GM19372 (cell line): Measurements from ENCODE around the gene GPRIN3.
A peak's percentile ranks its signal among the peaks of the same experiment; 100 is the strongest.

Source experiments
- ATAC-seq: cut with Tn5 transposase; IDR thresholded peaks from one replicate; pipeline ENCODE4 v1.9.1; 2021; ENCODE audit warnings: mild to moderate bottlenecking, low read depth, moderate library complexity; ENCODE audit not compliant: unreplicated experiment

Gene GPRIN3

DNA sequence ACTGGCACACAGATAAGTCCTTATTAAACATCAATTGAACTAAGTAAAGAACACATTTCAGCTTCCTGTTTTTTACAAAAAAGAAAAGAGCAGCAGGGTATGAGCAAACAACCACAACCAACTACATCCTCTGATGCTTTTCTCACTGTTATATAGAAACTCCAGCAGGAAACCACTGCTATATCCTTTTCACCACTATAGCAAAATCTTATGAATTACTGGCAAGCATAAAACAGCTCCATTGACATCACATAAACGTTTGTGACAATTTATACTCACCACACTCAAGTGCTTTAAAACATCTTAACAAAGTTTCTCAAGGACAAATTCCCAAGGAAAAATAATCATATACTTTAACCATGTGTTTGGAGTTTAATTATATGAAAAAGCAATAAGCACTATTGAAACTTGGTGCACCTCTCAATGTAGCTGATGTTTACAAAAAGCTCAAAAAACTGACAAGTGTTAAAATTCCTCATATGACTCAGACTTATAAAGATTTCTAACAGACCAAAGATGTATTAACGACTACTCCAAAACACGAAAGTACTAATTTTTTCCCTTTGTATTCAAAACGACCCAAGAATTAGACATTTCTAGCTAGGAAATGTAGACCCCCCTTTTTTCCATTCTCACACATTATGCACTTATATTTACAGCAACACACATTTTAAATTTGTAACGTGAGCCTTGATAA, 12.9 kb downstream of the GPRIN3 start:
- peak; percentile 58 for ATAC-seq

DNA sequence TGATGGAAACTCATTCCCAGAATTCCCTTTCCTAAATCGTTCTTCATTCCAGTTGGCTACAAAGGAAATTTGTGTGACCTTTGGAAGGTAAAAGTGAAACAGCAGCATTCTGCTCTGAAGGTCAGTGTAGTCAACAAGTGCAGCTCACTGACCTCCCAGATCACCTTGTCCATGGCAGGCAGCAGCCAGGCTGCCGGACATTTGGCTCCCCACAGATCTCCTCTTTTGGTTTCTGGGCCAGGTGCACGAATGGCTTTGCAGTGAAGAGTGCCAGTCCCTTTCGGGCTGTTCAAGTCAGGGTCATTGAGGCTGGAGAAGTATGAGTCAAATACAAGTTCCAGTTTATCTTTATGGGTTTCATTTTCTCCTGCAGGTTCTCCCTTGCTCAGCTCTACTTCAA, 14.3 kb downstream of the GPRIN3 start:
- no peak for ATAC-seq

DNA sequence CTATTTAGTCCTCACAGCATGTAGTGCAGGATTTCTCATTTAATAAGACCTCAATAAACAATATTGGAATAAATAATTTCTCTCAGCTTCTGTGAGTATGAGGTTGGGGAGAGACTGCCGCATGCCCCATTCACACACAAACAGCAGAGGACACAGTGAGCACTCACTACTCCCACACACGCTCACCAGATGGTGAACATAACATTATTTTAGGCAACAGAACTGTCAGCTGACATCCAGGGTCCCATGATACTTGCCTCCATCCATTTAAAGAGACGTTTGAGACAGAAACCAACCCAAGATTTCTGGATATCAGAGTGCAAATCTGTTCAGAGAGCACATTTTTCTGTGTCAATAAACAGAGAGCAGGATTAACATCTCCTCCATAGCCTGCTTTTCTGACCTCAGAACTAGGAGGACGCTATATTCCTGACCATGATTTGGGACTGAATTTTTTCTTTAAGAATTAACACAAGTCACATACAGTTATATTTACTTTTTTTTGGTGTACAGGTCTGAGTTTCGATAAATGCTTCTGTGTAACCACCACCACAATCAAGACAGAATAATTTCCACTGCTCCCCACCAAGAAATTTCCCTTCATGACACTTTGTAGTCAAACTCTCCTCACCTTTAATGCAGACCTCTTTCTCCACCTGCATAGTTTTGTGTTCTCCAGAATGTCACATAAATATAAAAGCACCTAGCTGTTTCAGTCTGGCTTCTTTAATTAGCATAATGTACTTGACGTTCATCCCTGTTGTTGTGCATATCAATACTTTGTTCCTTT, 16.7 kb downstream of the GPRIN3 start:
- ATAC-seq = peak; percentile 63

DNA sequence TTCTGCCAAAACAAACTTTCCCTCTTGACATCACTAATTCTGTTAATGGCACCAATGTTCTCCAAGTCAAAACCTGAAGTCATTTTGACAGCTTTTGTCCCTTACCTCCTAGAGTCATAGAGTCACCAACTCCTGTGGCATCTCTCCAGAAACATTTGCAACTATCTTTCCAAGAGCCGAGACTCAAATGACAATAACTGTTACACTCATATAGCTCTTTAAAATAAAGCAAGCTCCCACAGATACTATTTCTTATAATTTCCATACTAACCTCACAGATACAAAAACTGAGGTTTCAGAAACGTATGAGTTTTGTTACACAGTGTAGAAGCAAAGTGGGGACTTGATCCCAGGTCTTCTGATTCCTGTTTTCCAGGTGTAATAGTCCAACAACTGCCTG, 18.3 kb downstream of the GPRIN3 start:
- no peak for ATAC-seq

DNA sequence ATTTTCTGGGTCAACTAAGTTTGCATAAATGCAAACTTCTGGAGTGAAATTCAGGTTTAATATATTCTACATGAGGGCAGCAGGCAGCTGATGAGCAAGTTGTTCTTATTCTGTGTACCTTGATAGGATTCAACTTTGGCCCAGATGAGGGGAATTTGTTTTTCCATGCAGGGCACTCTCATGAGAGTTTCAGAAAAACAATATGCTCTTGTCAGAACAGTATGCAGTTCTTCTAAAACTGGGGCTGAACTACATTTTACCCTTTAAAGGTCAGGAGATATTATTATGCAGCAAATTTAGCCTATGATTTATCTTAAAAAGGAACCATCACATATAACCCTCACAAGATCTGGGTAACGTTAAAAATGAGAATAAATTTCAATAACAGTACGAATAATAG, 19.2 kb downstream of the GPRIN3 start:
- no peak for ATAC-seq

DNA sequence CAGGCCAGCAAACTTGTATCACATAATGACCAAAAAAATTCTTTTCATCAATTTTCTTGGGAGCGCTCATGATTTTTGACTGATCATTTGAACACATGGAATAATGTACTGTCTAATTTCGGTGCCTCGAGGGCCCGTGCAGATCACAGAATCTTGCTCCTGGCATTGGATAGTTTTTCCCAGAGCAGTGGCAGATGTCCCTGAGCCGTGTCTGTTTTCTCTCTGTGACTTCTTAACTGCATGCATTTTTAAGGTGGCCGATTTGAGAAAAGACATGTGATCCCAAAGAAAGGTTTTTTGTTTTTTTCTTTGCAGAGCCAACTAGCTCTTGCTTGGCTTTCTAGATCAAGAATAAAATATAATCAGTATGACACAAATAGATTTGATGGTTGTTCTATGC, 19.7 kb downstream of the GPRIN3 start:
- no peak for ATAC-seq

DNA sequence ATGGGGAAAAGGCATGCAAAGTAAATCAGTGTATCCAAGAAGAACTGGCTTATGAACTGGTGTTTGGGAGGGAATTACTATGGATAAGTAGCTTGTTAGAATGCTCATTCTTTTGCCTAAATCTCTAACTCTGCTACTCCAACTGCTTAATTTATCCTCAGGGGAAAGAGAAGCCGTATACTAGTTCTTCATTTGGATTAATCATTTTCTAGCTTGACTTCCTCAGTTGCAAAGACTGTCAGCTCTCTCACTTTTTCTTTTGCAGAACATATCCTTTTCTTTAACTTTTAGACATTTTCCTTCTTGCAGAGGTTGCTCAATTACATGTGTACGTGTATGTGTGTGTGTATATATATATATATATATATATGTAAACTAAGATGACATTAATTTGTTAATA, 21.9 kb downstream of the GPRIN3 start:
- ATAC-seq = peak; percentile 47

DNA sequence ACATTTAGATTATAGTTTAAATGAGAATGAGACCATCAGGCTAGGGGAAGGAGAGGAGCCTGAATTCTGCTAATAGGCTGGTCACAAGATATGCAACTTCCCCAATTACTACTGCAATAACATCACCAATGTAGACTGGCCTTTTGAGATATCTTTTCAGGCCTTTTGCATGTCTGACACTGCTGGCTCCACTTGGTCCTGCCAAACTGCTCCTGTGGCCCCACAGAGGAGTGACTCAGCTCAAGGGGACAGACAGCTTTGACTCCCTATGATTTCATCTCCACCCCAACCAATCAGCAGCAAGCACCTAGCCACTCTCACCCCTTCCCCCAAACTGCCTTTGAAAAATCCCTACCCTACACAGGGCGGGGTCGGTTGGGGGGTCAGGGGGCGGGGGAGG, 22.8 kb downstream of the GPRIN3 start:
- ATAC-seq = no peak

DNA sequence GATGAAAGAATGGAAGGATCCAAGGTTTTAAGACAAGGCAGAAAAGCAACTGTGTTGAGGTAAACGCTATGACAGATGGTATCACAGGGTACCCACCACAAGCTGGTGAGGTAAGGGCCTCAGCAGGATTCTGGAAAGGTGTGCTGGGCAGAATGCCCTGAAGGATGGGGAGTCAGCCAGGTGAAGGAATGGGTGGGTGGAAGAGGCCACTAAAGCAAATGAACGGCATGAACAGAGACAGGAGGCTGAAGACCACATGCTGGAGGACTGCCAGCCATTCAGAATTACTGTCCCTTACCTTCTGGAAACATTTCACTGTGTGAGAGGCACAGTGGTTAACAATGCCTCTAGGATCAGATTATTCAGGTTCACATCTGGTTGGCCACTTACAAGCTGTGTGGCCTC, 23.6 kb downstream of the GPRIN3 start:
- ATAC-seq = no peak

DNA sequence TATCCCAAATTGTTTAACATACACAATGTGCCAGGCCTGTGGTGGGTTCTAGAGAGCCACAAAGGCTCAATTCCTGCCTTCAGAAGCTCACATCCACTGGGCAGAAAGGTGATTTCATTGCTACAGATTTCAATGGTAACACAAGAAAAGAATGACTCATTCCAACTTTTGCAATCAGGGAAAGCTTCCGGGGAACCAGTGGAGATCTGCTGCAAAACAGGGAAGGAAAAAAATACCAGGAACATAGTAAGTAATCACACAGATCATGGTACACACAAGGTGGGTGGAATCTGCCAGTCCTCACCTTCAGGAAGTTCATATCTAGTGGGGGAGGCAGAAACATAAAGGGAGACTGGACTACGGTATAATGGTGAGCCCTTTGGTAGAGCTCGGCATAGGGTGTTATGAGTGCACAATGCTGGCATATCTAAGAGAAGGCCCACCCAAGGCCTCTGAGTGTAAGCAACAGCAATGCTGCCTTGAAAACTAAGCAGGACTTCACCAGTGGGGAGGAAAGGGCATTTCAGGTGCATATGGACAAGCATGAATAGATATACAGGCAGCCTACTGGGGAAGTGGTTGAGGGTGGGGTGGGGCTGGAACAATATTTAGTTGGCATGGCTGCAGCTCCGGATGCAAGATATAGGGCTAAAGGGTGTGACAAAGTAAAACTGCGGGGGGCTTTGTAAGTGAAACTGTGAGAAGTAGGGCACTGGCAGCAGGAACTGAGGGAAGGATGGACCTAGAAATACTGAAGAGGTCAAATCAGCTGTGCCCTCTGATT, 24.2 kb downstream of the GPRIN3 start:
- ATAC-seq = no peak

DNA sequence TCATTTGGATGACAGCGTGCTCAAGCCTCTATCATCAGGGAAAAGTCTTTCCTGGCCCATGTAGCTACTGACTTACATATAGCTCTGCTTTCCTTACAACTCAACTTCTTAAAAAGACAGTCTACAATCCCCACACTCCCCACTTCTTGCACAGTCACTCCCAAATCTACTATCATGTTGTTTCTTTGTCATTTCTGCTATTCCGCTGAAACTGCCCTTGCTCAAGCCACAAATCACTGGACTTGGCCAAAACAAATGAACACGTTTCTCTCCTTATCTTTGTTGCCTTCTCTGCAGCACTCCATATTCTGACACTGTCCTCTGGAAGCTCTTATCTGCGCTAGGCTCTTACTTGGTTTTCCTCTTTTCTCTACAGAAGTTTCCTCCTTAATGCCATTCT, 28.2 kb downstream of the GPRIN3 start:
- ATAC-seq = no peak

DNA sequence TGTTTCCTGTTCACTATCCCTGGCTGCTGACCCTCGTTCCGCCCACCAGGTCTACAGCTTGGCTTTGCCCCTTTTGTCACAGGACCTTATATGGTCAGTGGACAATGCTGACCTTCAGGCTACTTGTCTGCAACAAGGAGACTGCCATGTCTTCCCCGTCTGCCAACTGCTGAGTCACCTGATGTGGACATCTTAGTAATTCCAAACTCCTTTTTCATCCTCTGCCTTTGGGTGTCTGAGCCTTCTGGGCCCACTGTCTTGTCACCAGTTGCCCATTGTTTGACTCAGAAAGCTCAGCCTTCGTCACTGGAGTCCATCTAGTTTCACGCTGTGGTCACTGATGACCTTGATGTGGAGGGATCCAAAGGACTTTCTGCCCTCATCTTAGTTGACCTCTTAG, 30.2 kb downstream of the GPRIN3 start:
- no peak for ATAC-seq

DNA sequence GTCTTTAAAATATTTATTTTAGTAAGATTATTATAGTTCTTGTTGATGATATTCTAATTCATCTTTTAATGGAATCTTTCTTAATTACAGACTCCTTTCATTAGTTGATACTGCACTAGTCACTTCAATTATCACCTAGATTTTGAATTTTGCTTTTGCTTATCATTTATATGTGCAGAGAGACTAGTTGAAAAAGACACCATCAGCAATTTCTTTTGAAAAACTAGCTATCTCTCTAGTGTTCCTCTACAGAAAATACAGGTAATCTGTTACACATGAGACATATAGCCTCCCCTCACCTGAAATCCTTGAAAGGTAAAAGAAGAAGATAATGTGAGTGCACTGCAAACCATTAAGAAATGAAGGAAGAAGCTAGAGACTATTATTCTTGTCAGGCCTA, 31.3 kb downstream of the GPRIN3 start:
- no peak for ATAC-seq

DNA sequence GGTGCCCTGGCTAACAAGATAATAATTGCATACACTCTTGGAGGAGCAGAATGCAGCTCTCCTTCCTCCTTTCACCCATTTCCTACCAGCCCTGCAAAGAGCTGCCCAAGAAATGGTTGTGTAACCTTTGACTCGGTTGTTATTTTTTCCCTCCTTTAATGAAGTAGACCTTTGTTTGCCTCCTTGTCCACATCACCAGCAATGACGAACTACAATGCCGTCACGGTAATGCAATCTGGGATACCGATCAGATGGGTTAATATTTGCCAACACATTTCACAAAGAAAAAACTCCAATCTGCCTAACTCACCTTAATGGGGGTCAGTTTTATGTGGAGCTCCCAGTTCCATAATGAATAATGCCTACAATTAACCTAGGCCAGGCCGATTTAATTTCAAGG, 32.0 kb downstream of the GPRIN3 start:
- ATAC-seq = no peak

DNA sequence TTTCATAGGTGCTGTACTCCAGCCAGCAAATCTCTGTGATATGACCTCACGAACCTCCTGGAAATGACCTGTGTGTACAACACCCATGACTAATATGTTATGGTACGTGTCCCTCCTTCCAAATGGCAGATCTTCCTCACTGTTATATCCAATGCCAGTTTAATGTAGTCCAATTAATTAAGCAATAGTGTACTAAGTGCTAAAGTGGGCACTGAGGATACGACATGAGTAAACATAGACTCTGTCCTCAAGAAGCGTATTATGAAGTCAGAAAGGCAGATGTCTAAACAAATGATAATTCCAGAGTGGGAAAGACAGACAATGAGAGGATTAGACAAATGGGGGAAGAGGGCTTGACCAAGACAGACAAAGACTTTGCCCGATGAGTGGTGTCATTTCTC, 33.9 kb downstream of the GPRIN3 start:
- no peak for ATAC-seq

DNA sequence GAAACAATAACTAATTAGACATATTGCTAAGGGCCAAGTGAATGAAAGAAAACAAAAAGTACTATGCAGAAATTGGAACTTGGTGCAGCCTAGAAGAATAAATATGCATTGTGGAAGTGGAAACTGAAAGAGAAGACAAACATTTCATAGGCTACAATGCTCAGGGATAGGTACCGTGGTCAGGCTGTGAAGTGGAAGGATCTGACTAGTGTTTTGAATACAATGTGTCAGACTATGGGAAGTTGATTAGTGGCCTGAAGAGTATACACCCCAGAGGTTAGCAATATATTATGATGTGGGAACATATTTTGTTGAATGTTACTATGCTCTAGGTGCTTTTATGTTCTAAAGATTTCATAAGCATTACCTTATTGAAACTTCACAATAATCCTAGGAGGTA, 36.8 kb downstream of the GPRIN3 start:
- ATAC-seq = no peak

DNA sequence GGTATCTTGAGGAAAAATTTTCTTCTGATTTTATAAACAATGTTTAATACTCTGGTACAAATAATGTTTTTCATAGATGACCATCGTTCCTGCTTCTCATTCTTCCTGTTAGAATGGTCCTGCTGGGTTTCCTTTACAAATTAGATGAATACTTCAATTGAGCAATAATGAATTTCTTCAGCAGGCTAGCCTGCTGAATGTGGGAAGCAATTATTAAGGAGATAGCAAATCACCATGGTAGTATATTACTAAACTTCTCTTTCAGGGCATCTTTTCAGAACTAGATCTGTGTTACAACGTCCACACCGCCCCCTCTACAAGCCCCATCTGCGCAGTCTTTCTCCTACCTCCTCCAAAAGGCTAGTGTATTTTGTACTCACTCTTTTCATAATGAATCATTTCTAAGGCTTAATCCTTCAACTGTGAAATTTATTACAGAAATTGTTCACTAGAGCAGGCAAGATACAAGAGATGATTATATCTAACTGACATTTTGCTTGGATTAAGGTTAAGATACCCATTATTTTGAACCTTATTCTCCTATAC, 38.4 kb downstream of the GPRIN3 start:
- no peak for ATAC-seq

DNA sequence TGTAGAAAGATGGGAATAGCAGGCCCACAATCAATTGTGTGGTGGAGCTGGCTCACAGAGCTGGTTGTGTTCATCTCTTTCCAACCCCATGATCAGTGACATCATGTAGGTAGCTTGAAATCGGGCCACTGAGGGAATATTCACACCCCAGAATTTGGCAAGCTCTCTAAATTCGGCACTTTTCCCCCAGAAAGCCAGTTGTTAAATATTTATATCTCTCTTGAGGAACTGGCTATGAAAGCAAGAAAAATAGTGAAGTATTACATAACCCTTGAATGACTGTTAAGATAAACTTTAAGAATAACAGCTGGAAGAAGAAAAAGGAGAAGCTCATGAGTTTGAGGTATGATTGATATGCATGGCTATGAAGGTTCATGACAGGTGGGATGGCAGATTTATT, 38.9 kb downstream of the GPRIN3 start:
- no peak for ATAC-seq

DNA sequence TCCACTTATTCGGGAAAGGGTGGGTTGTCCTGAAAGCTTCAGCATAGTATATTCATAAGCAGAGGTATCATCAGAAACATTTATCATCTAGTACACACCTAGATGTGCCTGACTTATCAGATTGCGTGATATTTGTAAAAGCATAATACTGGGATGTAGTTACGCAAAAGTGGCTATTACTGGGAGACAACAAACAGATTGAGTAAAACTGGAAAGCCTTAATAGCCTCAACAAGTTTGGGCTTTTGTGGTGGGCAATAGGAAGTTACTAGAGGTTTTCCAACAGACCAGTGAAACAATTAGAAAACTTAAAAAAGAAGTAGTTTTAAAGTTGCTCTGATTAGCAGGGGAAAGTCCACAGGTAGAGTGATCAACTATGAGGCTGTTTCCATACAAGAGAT, 39.8 kb downstream of the GPRIN3 start:
- ATAC-seq = no peak

DNA sequence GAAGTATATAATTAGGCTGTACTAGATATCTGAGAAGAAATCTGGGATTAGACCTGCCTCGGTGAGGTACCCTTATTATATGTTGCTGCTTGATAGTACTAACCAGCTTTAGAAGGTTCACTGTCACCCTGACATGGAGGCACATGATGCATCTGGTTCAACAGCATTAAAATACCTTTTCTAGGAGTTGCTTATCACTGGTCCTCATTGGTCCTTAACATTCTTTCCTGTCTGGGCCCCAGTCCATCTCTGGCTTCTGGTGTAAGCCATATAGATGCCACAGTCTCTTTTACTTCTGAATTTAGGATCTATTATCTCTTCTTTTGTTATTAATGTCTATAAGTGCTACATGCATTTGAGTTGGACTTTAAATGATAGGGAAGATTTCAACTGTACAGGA, 40.2 kb downstream of the GPRIN3 start:
- no peak for ATAC-seq

DNA sequence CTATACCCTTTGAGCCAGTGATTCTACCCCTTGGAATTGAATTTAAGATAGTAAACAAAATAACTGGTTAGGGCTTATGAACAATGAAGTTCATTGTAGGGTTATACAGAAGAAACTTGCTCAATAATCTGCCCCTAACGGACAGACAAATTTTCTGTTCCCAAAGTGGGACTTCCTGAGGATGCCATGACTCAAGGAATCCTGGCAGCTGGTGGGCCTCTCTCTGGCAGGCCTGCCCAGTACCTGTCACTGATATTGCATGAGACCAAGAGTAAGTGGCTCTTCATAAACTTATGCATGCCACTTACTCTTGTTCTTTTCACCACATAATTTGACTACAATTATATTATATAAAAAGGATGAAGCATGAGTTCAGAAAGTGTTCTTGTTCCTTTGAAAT, 41.5 kb downstream of the GPRIN3 start:
- ATAC-seq = no peak
